ENCODE results near the gene CCNYL1.

DNA sequence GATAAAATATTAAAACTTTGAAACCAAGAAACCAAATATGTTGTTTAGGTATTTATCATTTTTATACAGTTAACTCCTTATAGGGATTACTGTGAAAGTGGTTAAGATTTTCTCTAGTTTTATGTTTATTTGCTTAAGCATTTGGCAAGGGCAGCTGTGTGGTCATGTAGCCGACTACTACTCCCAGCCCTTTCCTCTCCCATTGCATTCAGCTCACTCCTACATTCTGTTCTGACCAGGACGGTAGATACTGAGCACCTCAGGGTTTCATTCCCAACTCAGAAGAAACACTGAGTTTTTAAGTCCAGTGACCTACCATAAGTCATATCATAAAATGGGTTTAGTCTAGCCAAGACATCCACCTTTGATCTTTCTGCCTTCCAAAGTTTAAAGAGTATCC, 38.4 kb downstream of the CCNYL1 start:
- TF ChIP-seq, protein P1, sequence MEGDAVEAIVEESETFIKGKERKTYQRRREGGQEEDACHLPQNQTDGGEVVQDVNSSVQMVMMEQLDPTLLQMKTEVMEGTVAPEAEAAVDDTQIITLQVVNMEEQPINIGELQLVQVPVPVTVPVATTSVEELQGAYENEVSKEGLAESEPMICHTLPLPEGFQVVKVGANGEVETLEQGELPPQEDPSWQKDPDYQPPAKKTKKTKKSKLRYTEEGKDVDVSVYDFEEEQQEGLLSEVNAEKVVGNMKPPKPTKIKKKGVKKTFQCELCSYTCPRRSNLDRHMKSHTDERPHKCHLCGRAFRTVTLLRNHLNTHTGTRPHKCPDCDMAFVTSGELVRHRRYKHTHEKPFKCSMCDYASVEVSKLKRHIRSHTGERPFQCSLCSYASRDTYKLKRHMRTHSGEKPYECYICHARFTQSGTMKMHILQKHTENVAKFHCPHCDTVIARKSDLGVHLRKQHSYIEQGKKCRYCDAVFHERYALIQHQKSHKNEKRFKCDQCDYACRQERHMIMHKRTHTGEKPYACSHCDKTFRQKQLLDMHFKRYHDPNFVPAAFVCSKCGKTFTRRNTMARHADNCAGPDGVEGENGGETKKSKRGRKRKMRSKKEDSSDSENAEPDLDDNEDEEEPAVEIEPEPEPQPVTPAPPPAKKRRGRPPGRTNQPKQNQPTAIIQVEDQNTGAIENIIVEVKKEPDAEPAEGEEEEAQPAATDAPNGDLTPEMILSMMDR (IDR thresholded peaks at IDR 0.05; ENCODE audit: poor library complexity): no peak
- TF ChIP-seq EZH2 (IDR thresholded peaks at IDR 0.05; ENCODE audit: borderline replicate concordance): no peak
- TF ChIP-seq EZH2phosphoT487 (IDR thresholded peaks at IDR 0.05; ENCODE audit: low read depth, severe bottlenecking, unreplicated experiment): no peak
